Activated CD4-positive, CD25-positive, alpha-beta regulatory T cell treated with anti-CD3 and anti-CD28 coated beads, Interleukin-2, amount 50 U/mL, for 24 hours (primary cell): ENCODE data around the gene KCNMB2.
"Not testable (repeated sequence)": the region's sequence is repeated elsewhere in the genome, so short reads cannot be mapped to it uniquely, and the experiment has no call there.

Experiments
- ATAC-seq, 2 donors: fragments of 150-1000 bp; cut with Tn5 transposase; one replicate each; pipeline ENCODE4 v1.10.0; 2021; ENCODE audit warnings: mild to moderate bottlenecking in 1 of 2, moderate library complexity in 1 of 2

Gene KCNMB2

DNA sequence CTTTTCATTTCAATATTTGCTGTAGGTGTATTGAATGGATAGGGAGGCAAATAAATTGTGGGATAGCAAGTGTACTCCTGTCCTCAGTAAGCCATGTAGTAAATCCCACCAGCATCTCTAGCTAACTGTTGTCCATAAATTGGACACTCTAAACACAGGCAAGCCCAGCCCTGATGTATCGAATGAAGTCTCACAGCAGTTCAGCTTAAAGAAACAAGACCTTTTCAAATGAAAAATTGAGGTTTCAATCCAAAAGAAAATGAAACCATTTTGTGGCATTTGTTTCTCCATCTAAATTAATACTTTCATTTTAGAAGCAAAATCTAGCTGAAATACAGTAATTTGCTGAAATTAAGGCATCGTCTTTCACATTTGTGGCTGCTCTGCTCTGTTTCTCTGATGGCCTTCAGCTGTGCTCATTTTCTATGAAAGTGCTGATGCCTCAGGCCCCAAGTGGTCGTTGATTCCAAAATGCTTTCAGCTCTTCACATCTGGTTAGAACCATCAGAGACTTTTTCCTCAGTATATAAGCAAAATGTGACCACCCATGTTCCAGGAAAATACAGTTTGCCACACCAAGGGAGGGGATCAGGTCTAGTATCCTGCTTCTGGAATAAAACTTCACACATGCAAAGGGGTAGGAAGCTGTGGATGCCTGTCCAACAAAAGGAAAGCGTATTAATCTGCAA, 290.3 kb downstream of the KCNMB2 start:
- no peak for ATAC-seq

GRCh38 chr3:178827285-178827856, 291.1 kb downstream of the KCNMB2 start:
- ATAC-seq = no peak

GRCh38 chr3:178833695-178834094, 297.5 kb downstream of the KCNMB2 start:
- no peak for ATAC-seq

- no peak for ATAC-seq
Measured at GRCh38 chr3:178835033-178835432, 298.8 kb downstream of the KCNMB2 start.

GRCh38 chr3:178837512-178837911, 301.3 kb downstream of the KCNMB2 start:
- no peak for ATAC-seq

DNA sequence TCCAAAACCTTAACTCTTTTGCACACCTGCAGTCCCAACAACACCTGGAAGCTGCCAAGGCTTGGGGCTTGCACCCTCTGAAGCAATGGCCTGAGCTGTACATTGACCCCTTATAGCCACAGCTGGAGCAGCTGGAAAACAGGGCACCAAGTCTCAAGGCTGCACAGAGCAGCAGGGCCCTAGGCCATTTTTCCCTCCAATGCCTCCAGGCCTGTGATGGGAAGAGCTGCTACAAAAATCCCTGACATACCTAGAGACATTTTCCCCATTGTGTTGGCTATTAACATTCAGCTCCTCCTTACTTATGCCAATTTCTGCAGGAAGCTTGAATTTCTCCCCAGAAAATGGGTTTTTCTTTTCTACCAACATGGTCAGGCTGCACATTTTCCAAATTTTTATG, 304.4 kb downstream of the KCNMB2 start:
- no peak for ATAC-seq

- ATAC-seq = no peak
Measured at GRCh38 chr3:178841011-178841410, 304.8 kb downstream of the KCNMB2 start.

DNA sequence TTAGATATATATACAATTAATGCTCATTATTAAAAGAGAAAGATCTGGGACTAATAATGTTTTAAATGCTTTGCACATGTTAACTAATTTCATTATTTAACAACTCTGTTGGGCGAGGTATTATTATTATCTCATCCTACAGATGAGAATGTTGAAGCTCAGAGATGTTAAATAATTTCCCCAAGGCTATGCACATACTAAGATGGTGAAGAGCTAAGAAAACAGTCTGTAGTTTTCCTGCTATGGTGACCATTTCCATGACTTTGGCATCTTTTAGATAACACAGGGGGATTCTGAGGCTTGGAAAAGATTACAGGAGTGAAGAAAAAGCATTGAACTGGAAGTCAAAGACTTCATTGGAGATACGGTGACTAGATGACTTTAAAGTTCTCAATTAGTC, 308.7 kb downstream of the KCNMB2 start:
- no peak for ATAC-seq

DNA sequence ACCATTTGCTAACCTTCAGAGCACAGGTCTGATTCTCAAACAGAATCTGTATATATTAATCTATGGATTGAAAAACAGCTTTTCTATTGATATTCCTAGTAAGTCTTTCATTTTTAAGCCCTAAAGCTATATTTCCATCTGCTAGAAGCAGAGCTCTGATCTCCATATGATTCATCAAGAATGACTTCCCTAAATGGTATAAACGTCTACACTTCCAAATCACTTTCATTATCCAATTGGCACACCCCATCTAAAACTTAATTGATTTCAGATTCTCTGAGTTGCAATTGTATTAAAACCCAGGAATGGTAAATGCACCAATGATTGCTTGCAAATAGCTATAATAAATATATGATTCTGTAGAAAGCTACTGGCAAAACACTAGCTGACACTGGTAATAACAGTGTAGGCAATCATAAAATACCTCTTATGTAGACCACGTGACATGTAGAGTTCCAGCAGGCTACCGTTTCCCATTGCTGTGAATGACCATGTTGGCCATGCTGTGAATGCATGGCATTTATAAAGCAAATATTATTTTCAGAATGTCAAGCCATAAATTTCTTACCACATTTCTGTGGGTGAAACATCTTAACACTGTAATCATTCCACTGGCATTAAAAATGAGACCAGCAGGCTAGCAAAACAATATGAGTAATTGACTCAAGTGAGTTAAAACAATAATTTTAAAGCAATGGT, 309.3 kb downstream of the KCNMB2 start:
- ATAC-seq = no peak

DNA sequence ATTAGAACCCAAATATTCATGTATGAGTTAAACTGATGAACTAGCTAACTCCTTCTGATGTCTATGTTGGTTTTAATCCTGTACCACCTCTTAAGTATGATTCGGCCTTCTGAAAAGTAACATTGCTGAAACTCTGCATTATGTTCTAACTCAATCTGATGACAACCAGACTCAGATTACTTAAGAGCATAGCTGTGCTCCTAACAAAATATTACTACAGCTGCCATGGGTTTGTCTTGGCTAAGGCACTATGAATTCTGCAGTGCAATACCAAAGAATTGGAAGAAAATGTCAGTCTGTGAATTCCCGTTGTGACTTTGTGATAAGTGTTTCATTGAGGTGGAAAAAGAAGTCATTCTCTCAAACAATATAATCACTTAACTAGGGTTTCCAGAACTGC, 311.0 kb downstream of the KCNMB2 start:
- ATAC-seq = no peak

- ATAC-seq = no peak
Measured at GRCh38 chr3:178849199-178849910, 313.1 kb downstream of the KCNMB2 start.

DNA sequence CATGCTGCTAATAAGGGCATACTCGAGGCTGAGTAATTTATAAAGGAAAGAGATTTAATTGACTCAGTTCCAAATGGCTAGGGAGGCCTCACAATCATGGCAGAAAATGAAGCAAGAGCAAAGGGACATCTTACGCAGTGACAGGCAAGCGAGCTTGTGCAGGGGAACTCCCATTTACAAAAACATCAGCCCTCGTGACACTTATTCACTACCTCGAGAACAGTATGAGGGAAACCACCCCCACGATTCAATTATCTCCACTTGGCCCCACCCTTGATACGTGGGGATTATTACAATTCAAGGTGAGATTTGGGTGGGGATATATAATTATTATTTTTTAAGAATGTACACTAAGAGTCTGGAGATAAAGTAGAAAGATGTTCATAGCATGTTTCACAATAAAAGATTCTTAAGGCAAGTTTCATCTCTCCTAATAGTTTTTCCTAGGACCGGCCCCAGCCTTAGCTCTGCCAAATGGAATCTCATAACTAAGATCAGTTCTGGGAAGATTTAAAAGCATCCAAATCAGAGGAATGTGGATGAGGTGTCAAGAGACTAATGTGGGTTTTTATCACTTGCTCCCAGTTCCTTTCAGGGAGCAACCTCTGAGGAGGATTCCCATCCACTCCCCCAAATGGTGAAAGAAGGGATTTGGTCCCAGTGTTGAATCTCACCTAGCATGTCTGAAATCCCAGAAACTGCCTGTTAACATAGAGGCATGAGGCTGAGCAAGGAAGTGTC, 314.4 kb downstream of the KCNMB2 start:
- ATAC-seq = no peak

GRCh38 chr3:178851564-178851963, 315.3 kb downstream of the KCNMB2 start:
- ATAC-seq = no peak

DNA sequence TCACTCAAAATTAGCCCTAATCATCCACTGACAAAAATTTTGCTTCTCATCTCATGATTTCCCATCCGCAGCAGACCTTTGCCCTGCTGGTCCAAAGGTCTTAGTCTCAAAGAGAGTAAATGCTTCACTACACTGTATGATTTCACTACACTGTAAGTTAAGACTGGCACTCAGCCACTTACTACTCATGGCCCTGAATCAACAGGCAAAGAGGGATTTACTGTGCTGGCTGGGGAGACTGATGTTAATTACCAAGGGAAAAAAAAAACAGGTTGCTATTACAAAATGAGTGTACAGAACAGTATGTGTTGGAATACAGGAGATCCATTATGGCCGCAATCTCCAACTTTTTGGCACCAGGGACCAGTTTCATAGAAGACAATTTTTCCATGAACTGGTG, 320.6 kb downstream of the KCNMB2 start:
- ATAC-seq = no peak

GRCh38 chr3:178859386-178859785, 323.1 kb downstream of the KCNMB2 start:
- no peak for ATAC-seq

DNA sequence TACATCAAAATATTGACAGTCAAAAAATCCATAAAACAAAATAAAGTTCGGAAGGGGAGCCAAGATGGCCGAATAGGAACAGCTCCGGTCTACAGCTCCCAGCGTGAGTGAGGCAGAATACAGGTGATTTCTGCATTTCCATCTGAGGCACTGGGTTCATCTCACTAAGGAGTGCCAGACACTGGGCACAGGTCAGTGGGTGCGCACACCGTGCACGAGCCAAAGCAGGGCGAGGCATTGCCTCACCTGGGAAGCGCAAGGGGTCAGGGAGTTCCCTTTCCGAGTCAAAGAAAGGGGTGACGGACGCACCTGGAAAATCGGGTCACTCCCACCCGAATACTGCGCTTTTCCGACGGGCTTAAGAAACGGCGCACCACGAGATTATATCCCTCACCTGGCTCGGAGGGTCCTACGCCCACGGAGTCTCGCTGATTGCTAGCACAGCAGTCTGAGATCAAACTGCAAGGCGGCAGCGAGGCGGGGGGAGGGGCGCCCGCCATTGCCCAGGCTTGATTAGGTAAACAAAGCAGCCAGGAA, 323.7 kb downstream of the KCNMB2 start:
- not testable (repeated sequence) for ATAC-seq

- ATAC-seq = no peak
Measured at GRCh38 chr3:178868681-178869080, 332.4 kb downstream of the KCNMB2 start.

- no peak for ATAC-seq
Measured at GRCh38 chr3:178870085-178870484, 333.8 kb downstream of the KCNMB2 start.

DNA sequence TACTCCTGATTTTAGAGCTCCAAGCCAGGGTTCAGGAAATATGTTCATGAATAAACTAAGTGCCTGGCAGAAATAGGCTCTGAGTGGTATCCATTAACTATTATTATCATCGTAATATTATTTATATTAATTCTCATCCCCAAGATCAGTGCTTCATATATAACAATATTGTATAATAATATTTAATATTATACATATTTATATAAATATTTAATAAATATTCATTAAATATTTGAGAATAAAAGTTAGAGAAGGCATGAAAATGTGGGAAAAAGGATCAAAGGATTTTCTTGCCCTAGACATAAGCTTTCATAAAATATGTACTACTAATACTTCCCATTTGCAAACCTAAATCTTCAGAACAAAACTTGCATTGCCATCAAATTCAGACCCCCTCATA, 338.9 kb downstream of the KCNMB2 start:
- no peak for ATAC-seq

DNA sequence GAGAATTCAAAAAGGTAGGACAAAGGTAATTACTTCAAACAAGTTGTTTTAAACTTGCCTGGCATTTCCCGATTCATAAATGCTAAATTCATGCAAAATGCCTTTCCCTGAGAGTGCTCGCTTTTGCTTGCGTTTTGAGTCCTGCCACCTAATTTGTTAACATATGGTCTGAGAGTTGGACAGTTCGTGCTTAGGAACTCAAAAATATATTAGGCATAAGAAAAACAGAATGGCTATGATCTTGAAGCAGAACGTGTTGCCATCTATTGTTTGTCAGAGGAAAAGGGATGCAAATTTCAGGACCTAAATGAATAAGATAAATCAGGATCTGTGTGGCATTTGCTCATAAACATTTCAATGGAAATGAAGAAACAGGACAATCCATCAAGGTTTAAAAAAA, 339.6 kb downstream of the KCNMB2 start:
- ATAC-seq = no peak

DNA sequence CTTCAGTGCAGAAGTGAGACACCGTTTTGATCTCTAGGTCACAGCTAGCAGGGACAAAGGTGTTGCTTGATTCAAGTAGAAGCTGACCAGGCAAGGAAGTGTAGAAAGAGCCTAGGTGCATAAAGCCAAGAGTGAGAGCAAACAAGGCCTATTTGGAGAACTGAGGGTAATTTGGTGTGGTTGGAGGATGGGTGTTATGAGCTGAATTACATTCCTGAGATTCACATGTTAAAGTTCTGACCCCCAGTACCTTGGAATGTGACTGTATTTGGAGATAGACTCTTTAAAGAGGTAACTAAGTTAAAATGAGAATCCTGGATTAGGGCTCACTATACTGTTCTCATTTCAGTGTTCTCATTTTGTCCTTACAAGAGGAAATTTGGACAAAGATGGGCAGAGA, 344.0 kb downstream of the KCNMB2 start:
- no peak for ATAC-seq
